H1 (cell line): ENCODE data around the gene BRD4. TPM values are rescaled to one million over a fixed set of nuclear protein-coding genes. Genes with fewer than 3 reads are reported as not detected.

Experiments
- ATF2 ChIP-seq: IDR thresholded peaks from 2 replicates; pipeline ENCODE4 v1.6.1; 2012; ENCODE audit warnings: low read length, inconsistent platforms
- BRCA1 ChIP-seq: IDR thresholded peaks from 2 replicates; pipeline ENCODE4 v1.6.1; 2012; ENCODE audit warnings: low read depth, low read length, improper control_type of control experiment
- CHD1 ChIP-seq: IDR thresholded peaks from 2 replicates; pipeline ENCODE4 v1.6.1; 2012; ENCODE audit warnings: low read depth, low read length, improper control_type of control experiment
- CTCF ChIP-seq, 3 experiments: IDR thresholded peaks; 1 replicate in 2 of 3; 2 replicates in 1 of 3; pipeline versions ENCODE4 v1.5.1 to v1.6.1; 2011; ENCODE audit warnings: low read length in 3 of 3, mild to moderate bottlenecking in 3 of 3, inconsistent platforms in 2 of 3, low read depth in 1 of 3, moderate library complexity in 1 of 3; ENCODE audit not compliant: insufficient read depth in 1 of 3; ENCODE audit errors: control extremely low read depth in 1 of 3
- EGR1 ChIP-seq: IDR thresholded peaks from 2 replicates; pipeline ENCODE4 v1.6.1; 2011; ENCODE audit warnings: low read depth, low read length, borderline replicate concordance
- JUND ChIP-seq: IDR thresholded peaks from 2 replicates; pipeline ENCODE4 v1.6.1; 2011; ENCODE audit warnings: mild to moderate bottlenecking, improper control_type of control experiment, low read length
- POLR2A ChIP-seq, 2 experiments: IDR thresholded peaks; 1 replicate in 1 of 2; 2 replicates in 1 of 2; pipeline ENCODE4 v1.6.1; 2011; ENCODE audit warnings: low read depth in 2 of 2, low read length in 2 of 2, mild to moderate bottlenecking in 2 of 2; ENCODE audit errors: control extremely low read depth in 1 of 2
- YY1 ChIP-seq: IDR thresholded peaks from 2 replicates; pipeline ENCODE4 v1.6.1; 2011; ENCODE audit warnings: low read depth, mild to moderate bottlenecking, low read length
- polyA plus RNA-seq, 7 experiments: library from polyadenylated mRNA; depleted of rRNA in 3 of 7; stranded (reverse) in 5 of 7; unstranded in 2 of 7; fragments of >200 nt in 5 of 7; fragments of 200-250 nt in 2 of 7; gene quantifications; 1 replicate in 5 of 7; 2 replicates in 1 of 7; 4 replicates in 1 of 7; pipeline versions ENCODE4 v1.2.1 to v1.2.3, GENCODE V29; 2011 to 2013; ENCODE audit warnings: missing spikeins in 2 of 7, mixed read lengths in 2 of 7
- total RNA-seq: library from RNA; stranded (reverse); fragmentation: NEBNext Ultra II Directional; extraction: Animal tissue kit (Norgen Biotek cat#: 25700); gene quantifications from 2 replicates; pipeline ENCODE4 v1.2.1, GENCODE V29; 2021

Gene BRD4
- total and polyA plus RNA-seq, 2 of the 8 experiments (the other 6 are each of a cell fraction or from before 2014, with no cell fraction given), result 14.1 to 146 TPM

GRCh38 chr19:15299568-15300409 lies 32.5 kb downstream of the BRD4 start (continued):
- TF ChIP-seq ATF2 (no peak), YY1 (no peak), CTCF (IDR thresholded peaks at IDR 0.05; ENCODE audit: control extremely low read depth in 1 of 3, insufficient read depth in 1 of 3, low read depth in 1 of 3, low read length in 3 of 3) (no peak), POLR2A (IDR thresholded peaks at IDR 0.05; ENCODE audit: control extremely low read depth in 1 of 2, low read depth in 2 of 2, low read length in 2 of 2) (no peak), JUND (no peak), EGR1 (no peak), BRCA1 (no peak), CHD1 (no peak)
